H9 (cell line): ENCODE data around the gene NDOR1. TPM values are rescaled to one million over a fixed set of nuclear protein-coding genes. Genes with fewer than 3 reads are reported as not detected.
A peak's percentile ranks its signal among the peaks of the same experiment; 100 is the strongest.

Experiments used
- DNase-seq: peaks from one replicate; pipeline ENCODE4 v3.0.0-alpha.2; 2017
- H2AFZ ChIP-seq: one replicate; pipeline ENCODE4 v1.6.1; 2013; ENCODE audit warnings: mild to moderate bottlenecking, low read length, control low read depth, moderate library complexity
- H2AK5ac ChIP-seq: 2 replicates; pipeline ENCODE4 v1.6.1; 2013; ENCODE audit warnings: low read length, control low read depth, mixed read lengths; ENCODE audit not compliant: insufficient read length
- H2BK120ac ChIP-seq: one replicate; pipeline ENCODE4 v1.6.1; 2013; ENCODE audit warnings: low read depth, mild to moderate bottlenecking, low read length, control low read depth, inconsistent platforms; ENCODE audit not compliant: poor library complexity, severe bottlenecking
- H2BK12ac ChIP-seq: 2 replicates; pipeline ENCODE4 v1.6.1; 2013; ENCODE audit warnings: low read length, control low read depth, mixed read lengths, low read depth; ENCODE audit not compliant: insufficient read length
- H2BK15ac ChIP-seq: 2 replicates; pipeline ENCODE4 v1.6.1; 2013; ENCODE audit warnings: low read depth, low read length, control low read depth
- H2BK20ac ChIP-seq: one replicate; pipeline ENCODE4 v1.6.1; 2013; ENCODE audit warnings: low read depth, mild to moderate bottlenecking, low read length, control low read depth, inconsistent platforms; ENCODE audit not compliant: poor library complexity, severe bottlenecking
- H2BK5ac ChIP-seq: 2 replicates; pipeline ENCODE4 v1.6.1; 2013; ENCODE audit warnings: low read length, control low read depth, mixed read lengths; ENCODE audit not compliant: insufficient read length
- H3K14ac ChIP-seq: 2 replicates; pipeline ENCODE4 v1.6.1; 2013; ENCODE audit warnings: low read length, control low read depth; ENCODE audit not compliant: insufficient read depth
- H3K18ac ChIP-seq: 2 replicates; pipeline ENCODE4 v1.6.1; 2013; ENCODE audit warnings: low read depth, mild to moderate bottlenecking, mixed read lengths, low read length, control low read depth; ENCODE audit not compliant: insufficient read length
- H3K23ac ChIP-seq: 2 replicates; pipeline ENCODE4 v1.6.1; 2013; ENCODE audit warnings: low read length, control low read depth, mixed read lengths, low read depth; ENCODE audit not compliant: insufficient read length
- H3K23me2 ChIP-seq: 2 replicates; pipeline ENCODE4 v1.6.1; 2013; ENCODE audit warnings: low read depth, mild to moderate bottlenecking, mixed read lengths, low read length, control low read depth; ENCODE audit not compliant: insufficient read length, poor library complexity, severe bottlenecking
- H3K27ac ChIP-seq: 2 replicates; pipeline ENCODE4 v1.5.1; 2013; ENCODE audit warnings: low read length, control low read depth, mixed read lengths, low read depth; ENCODE audit not compliant: insufficient read length
- H3K27me3 ChIP-seq: 2 replicates; pipeline ENCODE4 v1.6.1; 2013; ENCODE audit warnings: low read length, control low read depth, inconsistent platforms; ENCODE audit not compliant: insufficient read depth
- H3K4ac ChIP-seq: 2 replicates; pipeline ENCODE4 v1.6.1; 2013; ENCODE audit warnings: low read depth, mild to moderate bottlenecking, control low read depth, inconsistent platforms, low read length, moderate library complexity
- H3K4me1 ChIP-seq: 2 replicates; pipeline ENCODE4 v1.6.1; 2013; ENCODE audit warnings: low read length, control low read depth, inconsistent platforms; ENCODE audit not compliant: insufficient read depth
- H3K4me2 ChIP-seq: 2 replicates; pipeline ENCODE4 v1.6.1; 2013; ENCODE audit warnings: low read length, control low read depth, mixed read lengths; ENCODE audit not compliant: insufficient read length, insufficient read depth
- H3K56ac ChIP-seq: 2 replicates; pipeline ENCODE4 v1.6.1; 2013; ENCODE audit warnings: low read depth, mild to moderate bottlenecking, mixed read lengths, low read length, control low read depth; ENCODE audit not compliant: insufficient read length
- H3K79me1 ChIP-seq: 2 replicates; pipeline ENCODE4 v1.6.1; 2013; ENCODE audit warnings: low read depth, mild to moderate bottlenecking, moderate library complexity, low read length, control low read depth, inconsistent platforms; ENCODE audit not compliant: insufficient read depth, poor library complexity, severe bottlenecking
- H3K79me2 ChIP-seq: 2 replicates; pipeline ENCODE4 v1.6.1; 2013; ENCODE audit warnings: low read length, control low read depth, inconsistent platforms; ENCODE audit not compliant: insufficient read depth
- H3K9ac ChIP-seq: 2 replicates; pipeline ENCODE4 v1.6.1; 2013; ENCODE audit warnings: low read length, control low read depth, mixed read lengths; ENCODE audit not compliant: insufficient read length; ENCODE audit errors: extremely low read depth
- H3K9me3 ChIP-seq: one replicate; pipeline ENCODE4 v1.6.1; 2013; ENCODE audit warnings: low read depth, low read length, inconsistent platforms; ENCODE audit not compliant: control insufficient read depth
- H3T11ph ChIP-seq: one replicate; pipeline ENCODE4 v1.6.1; 2013; ENCODE audit warnings: mild to moderate bottlenecking, low read length, control low read depth, inconsistent platforms
- H4K20me1 ChIP-seq: one replicate; pipeline ENCODE4 v1.6.1; 2013; ENCODE audit not compliant: control insufficient read depth, insufficient read length, insufficient read depth
- H4K5ac ChIP-seq: 2 replicates; pipeline ENCODE4 v1.6.1; 2013; ENCODE audit warnings: low read depth, mild to moderate bottlenecking, mixed read lengths, low read length, control low read depth; ENCODE audit not compliant: insufficient read length
- H4K8ac ChIP-seq: replicated peaks from 2 replicates; pipeline ENCODE4 v1.6.1; 2013; ENCODE audit warnings: low read length, control low read depth, mixed read lengths, low read depth; ENCODE audit not compliant: insufficient read length
- H4K91ac ChIP-seq: 2 replicates; pipeline ENCODE4 v1.6.1; 2013; ENCODE audit warnings: low read depth, mild to moderate bottlenecking, moderate library complexity, mixed read lengths, low read length, control low read depth; ENCODE audit not compliant: insufficient read length
- H3K27ac Mint-ChIP-seq, 3 experiments: 2 replicates in 2 of 3; 3 replicates in 1 of 3; pipeline ENCODE4 v1.8.0; 2020 to 2021; ENCODE audit warnings: mixed read lengths in 3 of 3, mild to moderate bottlenecking in 1 of 3, moderate library complexity in 1 of 3
- H3K27me3 Mint-ChIP-seq: 2 replicates; pipeline ENCODE4 v1.8.0; 2021; ENCODE audit warnings: low read depth, mild to moderate bottlenecking, moderate library complexity, mixed read lengths
- H3K36me3 Mint-ChIP-seq, 3 experiments: 2 replicates in 2 of 3; 3 replicates in 1 of 3; pipeline ENCODE4 v1.8.0; 2020 to 2021; ENCODE audit warnings: low read depth in 3 of 3, mixed read lengths in 3 of 3; ENCODE audit not compliant: insufficient read depth in 1 of 3
- H3K4me1 Mint-ChIP-seq, 2 experiments: 2 replicates each; pipeline ENCODE4 v1.8.0; 2020; ENCODE audit warnings: mixed read lengths in 2 of 2
- H3K4me3 Mint-ChIP-seq, 2 experiments: 2 replicates in 1 of 2; 3 replicates in 1 of 2; pipeline ENCODE4 v1.8.0; 2020 to 2021; ENCODE audit warnings: mild to moderate bottlenecking in 2 of 2, mixed read lengths in 2 of 2, moderate library complexity in 1 of 2
- H3K9me3 Mint-ChIP-seq, 2 experiments: 2 replicates in 1 of 2; 3 replicates in 1 of 2; pipeline ENCODE4 v1.8.0; 2020; ENCODE audit warnings: mild to moderate bottlenecking in 2 of 2, mixed read lengths in 2 of 2, moderate library complexity in 1 of 2
- WGBS: extraction: QIAGEN DNeasy Blood & Tissue Kit; methylation state at CpG from one replicate; pipeline ENCODE4 v1.1.7; 2013; ENCODE audit warnings: missing lambda C conversion rate, low lambda C conversion rate, mixed read lengths; ENCODE audit not compliant: insufficient read length; ENCODE audit errors: extremely low coverage; 5-methylcytosine and 5-hydroxymethylcytosine counted together
- total RNA-seq: library from RNA; stranded (reverse); gene quantifications from 2 replicates; pipeline ENCODE4 v1.2.1, GENCODE V29; 2021
- TF ChIP-seq, protein P1 (sequence below): fragments of 200-600 bp; sonication (generic); conservative IDR thresholded peaks from 3 replicates; pipeline ENCODE4 v1.8.0; 2021; ENCODE audit warnings: antibody characterized with exemption, mild to moderate bottlenecking

The NDOR1 gene
- total RNA-seq, 1 experiment from 2014 or later: 44.1 TPM

GRCh38 chr9:137169896-137170358, 35.6 kb upstream of the NDOR1 start, which contains the start of gene LRRC26:
Gene LRRC26, minus strand, starts transcription at chr9:137170051. Its CDS starts 108 bp downstream, at chr9:137169943.
- peaks cover 86% of the 10 kb centered on the region for H3K27me3 Mint-ChIP-seq
- H4K91ac ChIP-seq: no peak within 1 kb of the TSS
- no peak within 1 kb of the TSS; a peak in 1 of 7 replicates for H3K27ac Mint-ChIP-seq

More at GRCh38 chr9:137169896-137170358, 35.6 kb upstream of the NDOR1 start, which contains the start of gene LRRC26:
- peaks cover 35% of the 10 kb centered on the region; the same call in 1 of the 2 replicates for H3K27me3 ChIP-seq
- no peak within 1 kb of the TSS for H3K14ac ChIP-seq
- H3K23ac ChIP-seq: no peak within 1 kb of the TSS
- H2BK20ac ChIP-seq: no peak within 1 kb of the TSS
- no peaks in the 10 kb centered on the region for H4K20me1 ChIP-seq
- Mint-ChIP-seq H3K4me3 (peak within 1 kb of the TSS; percentile 61 to 80), H3K36me3 (no peaks in the 10 kb centered on the region), H3K4me1 (peaks cover 3 to 6% of the 10 kb centered on the region in 2 experiments), H3K9me3 (no peaks in the 10 kb centered on the region)
- H3T11ph ChIP-seq: no peak within 1 kb of the TSS
- TF ChIP-seq, protein P1, sequence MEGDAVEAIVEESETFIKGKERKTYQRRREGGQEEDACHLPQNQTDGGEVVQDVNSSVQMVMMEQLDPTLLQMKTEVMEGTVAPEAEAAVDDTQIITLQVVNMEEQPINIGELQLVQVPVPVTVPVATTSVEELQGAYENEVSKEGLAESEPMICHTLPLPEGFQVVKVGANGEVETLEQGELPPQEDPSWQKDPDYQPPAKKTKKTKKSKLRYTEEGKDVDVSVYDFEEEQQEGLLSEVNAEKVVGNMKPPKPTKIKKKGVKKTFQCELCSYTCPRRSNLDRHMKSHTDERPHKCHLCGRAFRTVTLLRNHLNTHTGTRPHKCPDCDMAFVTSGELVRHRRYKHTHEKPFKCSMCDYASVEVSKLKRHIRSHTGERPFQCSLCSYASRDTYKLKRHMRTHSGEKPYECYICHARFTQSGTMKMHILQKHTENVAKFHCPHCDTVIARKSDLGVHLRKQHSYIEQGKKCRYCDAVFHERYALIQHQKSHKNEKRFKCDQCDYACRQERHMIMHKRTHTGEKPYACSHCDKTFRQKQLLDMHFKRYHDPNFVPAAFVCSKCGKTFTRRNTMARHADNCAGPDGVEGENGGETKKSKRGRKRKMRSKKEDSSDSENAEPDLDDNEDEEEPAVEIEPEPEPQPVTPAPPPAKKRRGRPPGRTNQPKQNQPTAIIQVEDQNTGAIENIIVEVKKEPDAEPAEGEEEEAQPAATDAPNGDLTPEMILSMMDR: no peak
- no peak within 1 kb of the TSS for H3K18ac ChIP-seq
- H3K79me1 ChIP-seq: no peaks in the 10 kb centered on the region
- no peak within 1 kb of the TSS for H2AFZ ChIP-seq
- H3K27ac ChIP-seq: no peak within 1 kb of the TSS
- H2BK120ac ChIP-seq: no peak within 1 kb of the TSS
- H2BK15ac ChIP-seq: no peak within 1 kb of the TSS; the same call in 1 of the 2 replicates
- no peaks in the 10 kb centered on the region for H3K9me3 ChIP-seq
- peaks cover 4% of the 10 kb centered on the region for H3K23me2 ChIP-seq
- no peak within 1 kb of the TSS for H3K9ac ChIP-seq
- no peak within 1 kb of the TSS for H4K8ac ChIP-seq
- H3K56ac ChIP-seq: no peak within 1 kb of the TSS
- H3K4me2 ChIP-seq: peak within 1 kb of the TSS; percentile 68
- no peak within 1 kb of the TSS for H3K4ac ChIP-seq
- H2AK5ac ChIP-seq: no peak within 1 kb of the TSS
- WGBS: no CpG with 5 or more reads among the region's 41 CpGs
- no peak for DNase-seq
- no peaks in the 10 kb centered on the region for H3K4me1 ChIP-seq
- no peak within 1 kb of the TSS for H2BK12ac ChIP-seq
- no peak within 1 kb of the TSS for H4K5ac ChIP-seq
- H3K79me2 ChIP-seq: no peaks in the 10 kb centered on the region
- H2BK5ac ChIP-seq: no peak within 1 kb of the TSS
